A673 (cell line): ENCODE measurements around the gene SULT1B1.

Experiments used
- CTCF ChIP-seq: fragments of 300-800, 200-600 bp; sonication (generic); conservative IDR thresholded peaks from 2 replicates; pipeline ENCODE4 v1.5.1; 2017; ENCODE audit warnings: low read depth, mild to moderate bottlenecking, antibody characterized with exemption, low read length, moderate library complexity, mixed read lengths
- EZH2 ChIP-seq: fragments of 200-600 bp; sonication (generic); IDR thresholded peaks from 2 replicates; pipeline ENCODE4 v1.6.1; 2017; ENCODE audit warnings: borderline replicate concordance, low read depth, mild to moderate bottlenecking, mixed read lengths, antibody characterized with exemption, low read length; ENCODE audit not compliant: poor library complexity, severe bottlenecking

GRCh38 chr4:69713593-69713992 is 46.8 kb downstream of the SULT1B1 start:
- no peak for TF ChIP-seq CTCF
- no peak for TF ChIP-seq EZH2
